SIG-M5 treated with dmso at 0.1 percent for 504 hours (cell line): ENCODE measurements around the gene SYTL4.
"Not testable (repeated sequence)": the region's sequence is repeated elsewhere in the genome, so short reads cannot be mapped to it uniquely, and the experiment has no call there.

Experiments
- DNase-seq: peaks from one replicate; lab custom pipeline; 2025; ENCODE audit not compliant: unreplicated experiment; lab: John Stamatoyannopoulos, UW

The SYTL4 gene

GRCh38 chrX:100731441-100732281, at the start of gene SYTL4:
Gene SYTL4, minus strand, starts transcription at chrX:100732121. Its CDS starts 30,084 bp downstream, at chrX:100702037.
- no peak for DNase-seq

- not testable (repeated sequence) for DNase-seq
These were observed 37.5 kb upstream of the SYTL4 start for GRCh38 chrX:100769439-100769838.

GRCh38 chrX:100768679-100769338, 36.9 kb upstream of the SYTL4 start:
- peak; percentile 63 for DNase-seq

- DNase-seq: no peak
These were observed 19.0 kb upstream of the SYTL4 start for GRCh38 chrX:100750883-100751282.

GRCh38 chrX:100748108-100748507, 16.2 kb upstream of the SYTL4 start:
- DNase-seq: no peak

- DNase-seq: no peak
These were observed 15.8 kb upstream of the SYTL4 start for GRCh38 chrX:100747703-100748102.

- DNase-seq: no peak
These were observed 15.2 kb upstream of the SYTL4 start for GRCh38 chrX:100747090-100747489.

GRCh38 chrX:100745806-100746537, 14.1 kb upstream of the SYTL4 start:
- DNase-seq: no peak

- DNase-seq: no peak
These were observed 13.3 kb upstream of the SYTL4 start for GRCh38 chrX:100745205-100745604.

GRCh38 chrX:100743009-100743607, 11.2 kb upstream of the SYTL4 start:
- DNase-seq: no peak

- DNase-seq: not testable (repeated sequence)
These were observed 7.9 kb downstream of the SYTL4 start for GRCh38 chrX:100724006-100724405.

GRCh38 chrX:100721328-100721727, 10.6 kb downstream of the SYTL4 start:
- DNase-seq: no peak

GRCh38 chrX:100720301-100720700, 11.6 kb downstream of the SYTL4 start:
- no peak for DNase-seq

- DNase-seq: no peak
These were observed 12.8 kb downstream of the SYTL4 start for GRCh38 chrX:100719139-100719538.

- no peak for DNase-seq
These were observed 14.6 kb downstream of the SYTL4 start for GRCh38 chrX:100717363-100717762.

GRCh38 chrX:100710816-100711215, 21.1 kb downstream of the SYTL4 start:
- no peak for DNase-seq

GRCh38 chrX:100704581-100705203, 27.2 kb downstream of the SYTL4 start:
- no peak for DNase-seq

GRCh38 chrX:100700809-100701208, 31.1 kb downstream of the SYTL4 start:
- no peak for DNase-seq

- DNase-seq: no peak
These were observed 33.4 kb downstream of the SYTL4 start for GRCh38 chrX:100698551-100698950.

- DNase-seq: no peak
These were observed 35.1 kb downstream of the SYTL4 start for GRCh38 chrX:100696699-100697351.
